ENCODE results near the gene CUL1. TPM values are rescaled to one million over a fixed set of nuclear protein-coding genes. Genes with fewer than 3 reads are reported as not detected.

CUL1 gene
- total RNA-seq, 2 experiments from 2014 or later: 40.5 to 56.6 TPM

DNA sequence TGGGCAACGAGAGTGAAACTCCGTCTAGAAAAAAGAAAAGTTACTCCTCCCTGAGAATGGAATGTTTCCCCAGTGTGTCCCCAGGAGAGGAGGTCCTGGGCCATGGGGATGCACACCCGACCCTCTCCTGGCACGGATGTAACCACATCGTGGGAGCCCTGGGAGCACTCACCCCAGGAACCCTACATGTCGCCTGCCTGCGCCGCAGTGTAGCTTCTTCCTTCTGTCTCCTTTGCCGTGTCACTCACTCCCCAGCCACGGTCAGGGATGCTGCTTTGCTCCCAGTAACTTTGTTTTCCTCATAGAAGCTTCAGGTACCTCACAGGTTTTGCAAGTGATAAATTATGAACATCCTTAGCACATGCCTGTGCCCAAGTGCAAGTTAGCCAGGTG, 103.4 kb downstream of the CUL1 start:
- Histone ChIP-seq H3K36me3 (ENCODE audit: insufficient read depth, low read length) (peaks cover 89% of the 10 kb centered on the region), H3K27ac (ENCODE audit: low read depth, low read length, poor library complexity, severe bottlenecking) (no peak overlapping the region), H3K4me1 (ENCODE audit: insufficient read depth, low read length, poor library complexity, severe bottlenecking) (no peaks in the 10 kb centered on the region), H2AFZ (ENCODE audit: low read length) (no peak overlapping the region), H3K79me2 (ENCODE audit: insufficient read depth, low read depth, low read length) (no peaks in the 10 kb centered on the region), H3K9me3 (ENCODE audit: low read length) (no peaks in the 10 kb centered on the region), H3K4me2 (ENCODE audit: low read length) (no peak overlapping the region), H3K4me3 (ENCODE audit: low read depth, low read length, poor library complexity, severe bottlenecking) (no peak overlapping the region), H3K9me2 (ENCODE audit: insufficient read depth, low read length) (no peaks in the 10 kb centered on the region), H4K20me1 (ENCODE audit: insufficient read depth, low read length) (no peaks in the 10 kb centered on the region)
- intact Hi-C loops (cut with micrococcal nuclease; ENCODE audit: unreplicated experiment): no loop called here
- POLR2A ChIA-PET: interaction anchor here (0.6 to 1.1 kb wide), 2 partner anchors 19 to 164 kb away, joined by 5 read pairs; no protein-coding TSS in a partner anchor
- BruUV-seq (replicated peaks): no TSS peak
- TF ChIP-seq, protein P1, sequence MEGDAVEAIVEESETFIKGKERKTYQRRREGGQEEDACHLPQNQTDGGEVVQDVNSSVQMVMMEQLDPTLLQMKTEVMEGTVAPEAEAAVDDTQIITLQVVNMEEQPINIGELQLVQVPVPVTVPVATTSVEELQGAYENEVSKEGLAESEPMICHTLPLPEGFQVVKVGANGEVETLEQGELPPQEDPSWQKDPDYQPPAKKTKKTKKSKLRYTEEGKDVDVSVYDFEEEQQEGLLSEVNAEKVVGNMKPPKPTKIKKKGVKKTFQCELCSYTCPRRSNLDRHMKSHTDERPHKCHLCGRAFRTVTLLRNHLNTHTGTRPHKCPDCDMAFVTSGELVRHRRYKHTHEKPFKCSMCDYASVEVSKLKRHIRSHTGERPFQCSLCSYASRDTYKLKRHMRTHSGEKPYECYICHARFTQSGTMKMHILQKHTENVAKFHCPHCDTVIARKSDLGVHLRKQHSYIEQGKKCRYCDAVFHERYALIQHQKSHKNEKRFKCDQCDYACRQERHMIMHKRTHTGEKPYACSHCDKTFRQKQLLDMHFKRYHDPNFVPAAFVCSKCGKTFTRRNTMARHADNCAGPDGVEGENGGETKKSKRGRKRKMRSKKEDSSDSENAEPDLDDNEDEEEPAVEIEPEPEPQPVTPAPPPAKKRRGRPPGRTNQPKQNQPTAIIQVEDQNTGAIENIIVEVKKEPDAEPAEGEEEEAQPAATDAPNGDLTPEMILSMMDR (conservative IDR thresholded peaks at IDR 0.05; ENCODE audit: low read length): no peak
- DNase-seq (ENCODE audit: low spot score): no peak
- CTCF ChIA-PET (ENCODE audit: unreplicated experiment): interaction anchor here (0.9 kb wide), 1 partner anchor 30 kb away, joined by 3 read pairs; no protein-coding TSS in a partner anchor

DNA sequence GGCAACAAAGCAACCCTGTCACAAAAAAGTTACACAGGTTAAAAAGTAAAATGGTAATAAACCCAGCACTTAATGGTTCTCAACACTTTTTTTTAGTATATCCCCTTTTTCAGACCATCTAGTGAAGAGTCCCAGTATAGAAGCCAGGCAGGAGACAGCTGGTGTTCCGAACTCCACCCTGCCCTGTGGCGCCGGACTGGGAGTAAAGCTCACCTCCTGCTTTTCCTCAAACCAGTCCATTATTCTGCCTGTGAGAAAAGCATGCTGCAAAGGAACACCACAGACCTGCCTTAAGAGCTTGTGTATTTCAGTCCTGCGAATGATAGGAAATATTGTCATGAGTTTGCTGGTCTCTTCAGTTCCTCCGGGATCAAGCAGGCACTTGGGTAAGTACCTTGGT, 104.4 kb downstream of the CUL1 start:
- Histone ChIP-seq H3K4me1 (ENCODE audit: insufficient read depth, low read length, poor library complexity, severe bottlenecking) (no peaks in the 10 kb centered on the region), H3K4me3 (ENCODE audit: low read depth, low read length, poor library complexity, severe bottlenecking) (no peak overlapping the region), H3K9me3 (ENCODE audit: low read length) (no peaks in the 10 kb centered on the region), H3K4me2 (ENCODE audit: low read length) (no peak overlapping the region), H3K36me3 (ENCODE audit: insufficient read depth, low read length) (peaks cover 89% of the 10 kb centered on the region), H4K20me1 (ENCODE audit: insufficient read depth, low read length) (no peaks in the 10 kb centered on the region), H2AFZ (ENCODE audit: low read length) (no peak overlapping the region), H3K79me2 (ENCODE audit: insufficient read depth, low read depth, low read length) (no peaks in the 10 kb centered on the region), H3K9me2 (ENCODE audit: insufficient read depth, low read length) (no peaks in the 10 kb centered on the region), H3K27ac (ENCODE audit: low read depth, low read length, poor library complexity, severe bottlenecking) (no peak overlapping the region)
- ChIA-PET POLR2A (interaction anchor here (1.1 kb wide), 1 partner anchor 163 kb away, joined by 5 read pairs; no protein-coding TSS in a partner anchor), CTCF (ENCODE audit: unreplicated experiment) (no interaction called here)
- TF ChIP-seq, protein P1 (conservative IDR thresholded peaks at IDR 0.05; ENCODE audit: low read length): no peak
- TF ChIP-seq EZH2phosphoT487 (IDR thresholded peaks at IDR 0.05; ENCODE audit: borderline replicate concordance, low read depth, low read length): no peak
- intact Hi-C loops (cut with micrococcal nuclease; ENCODE audit: unreplicated experiment): no loop called here
- no peak for DNase-seq (ENCODE audit: low spot score)
- no TSS peak for BruUV-seq (replicated peaks)

DNA sequence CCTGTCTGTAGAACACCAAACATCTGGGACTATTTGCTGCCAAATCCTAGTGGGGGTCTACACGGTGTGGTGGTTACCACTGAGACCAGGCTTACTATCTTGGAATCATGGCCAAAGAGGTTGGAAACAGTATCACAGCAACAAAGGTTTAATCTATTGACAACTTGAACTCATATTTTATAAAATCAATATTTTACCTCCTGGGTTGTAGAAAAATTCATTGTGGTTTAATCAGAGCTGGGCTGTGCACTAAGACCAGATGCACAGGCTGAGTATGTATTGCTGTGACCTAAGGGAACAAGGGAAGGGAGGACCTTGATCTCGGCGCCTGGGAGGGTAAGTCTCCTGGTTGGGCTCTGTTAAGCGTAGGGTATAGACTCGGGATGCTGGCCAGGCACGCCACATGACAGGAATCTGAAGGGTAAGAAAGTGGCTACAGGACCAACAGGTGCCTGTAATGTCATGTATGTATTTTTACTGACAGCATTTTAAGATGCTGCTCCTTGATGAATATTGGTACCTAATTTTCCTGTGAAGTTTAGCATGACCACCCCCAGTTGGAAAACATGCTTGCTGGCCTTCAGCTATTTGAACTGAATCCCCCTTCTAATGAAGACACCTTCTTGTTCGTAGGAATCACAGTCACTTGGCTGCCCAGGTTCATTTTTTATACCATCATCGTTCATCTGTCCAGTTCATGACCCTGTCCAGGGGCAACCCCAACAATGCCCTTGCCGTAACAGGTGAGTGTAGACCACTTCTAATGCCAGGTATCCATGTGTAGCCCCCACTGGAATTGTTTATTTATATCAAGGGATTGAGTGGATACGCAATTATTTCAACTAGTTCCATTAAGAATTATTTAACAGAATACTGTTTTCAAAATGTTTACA, 105.9 kb downstream of the CUL1 start:
- Histone ChIP-seq H3K79me2 (ENCODE audit: insufficient read depth, low read depth, low read length) (no peaks in the 10 kb centered on the region), H3K9me3 (ENCODE audit: low read length) (no peaks in the 10 kb centered on the region), H3K36me3 (ENCODE audit: insufficient read depth, low read length) (peaks cover 89% of the 10 kb centered on the region), H4K20me1 (ENCODE audit: insufficient read depth, low read length) (no peaks in the 10 kb centered on the region), H3K4me3 (ENCODE audit: low read depth, low read length, poor library complexity, severe bottlenecking) (no peak overlapping the region), H3K4me1 (ENCODE audit: insufficient read depth, low read length, poor library complexity, severe bottlenecking) (no peaks in the 10 kb centered on the region), H3K9me2 (ENCODE audit: insufficient read depth, low read length) (no peaks in the 10 kb centered on the region), H2AFZ (ENCODE audit: low read length) (no peak overlapping the region), H3K27ac (ENCODE audit: low read depth, low read length, poor library complexity, severe bottlenecking) (no peak overlapping the region), H3K4me2 (ENCODE audit: low read length) (no peak overlapping the region)
- ChIA-PET POLR2A (interaction anchor here (0.6 to 1.3 kb wide), 3 partner anchors 16 to 143 kb away, joined by 3 to 5 read pairs (median 3); no protein-coding TSS in a partner anchor), CTCF (ENCODE audit: unreplicated experiment) (interaction anchor here (1.6 kb wide), 1 partner anchor 31 kb away, joined by 3 read pairs; no protein-coding TSS in a partner anchor)
- DNase-seq (ENCODE audit: low spot score): no peak
- intact Hi-C loops (cut with micrococcal nuclease; ENCODE audit: unreplicated experiment): no loop called here
- TF ChIP-seq, protein P1 (conservative IDR thresholded peaks at IDR 0.05; ENCODE audit: low read length): no peak
- BruUV-seq (replicated peaks): no TSS peak

Measured in OCI-LY7 (cell line).